CD4-positive, alpha-beta T cell treated with Interleukin-1 beta for 1 hour (primary cell): ENCODE data around the gene NGB.

Source experiments
- DNase-seq, 2 donors: peaks; one replicate each; pipeline ENCODE4 v3.0.0-alpha.2; 2020 to 2022

The NGB gene

GRCh38 chr14:77225892-77226557 is 45.0 kb downstream of the NGB start:
- no peak for DNase-seq

DNA sequence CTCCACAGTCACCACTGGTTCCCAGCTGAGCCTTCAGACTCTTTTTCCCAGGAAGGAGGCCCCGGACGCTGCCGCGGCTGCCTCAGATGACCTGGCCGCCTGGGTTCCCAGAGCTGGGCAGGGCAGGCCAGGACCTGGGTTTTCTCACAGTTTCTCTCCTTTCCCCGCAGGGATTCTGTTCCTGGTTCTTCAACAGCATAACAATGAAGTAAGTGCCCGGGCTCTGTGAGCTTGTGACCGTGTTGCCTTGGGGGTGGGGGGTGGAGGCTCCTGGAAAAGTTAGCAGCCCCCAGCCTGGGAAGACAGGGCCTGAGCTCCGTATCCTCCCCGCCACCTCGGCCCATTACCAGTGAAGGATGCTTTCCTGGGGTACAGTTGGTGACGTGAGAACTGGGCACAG is 45.8 kb downstream of the NGB start:
- no peak for DNase-seq

- DNase-seq: no peak
Observed at GRCh38 chr14:77224212-77224611, 46.8 kb downstream of the NGB start.

DNA sequence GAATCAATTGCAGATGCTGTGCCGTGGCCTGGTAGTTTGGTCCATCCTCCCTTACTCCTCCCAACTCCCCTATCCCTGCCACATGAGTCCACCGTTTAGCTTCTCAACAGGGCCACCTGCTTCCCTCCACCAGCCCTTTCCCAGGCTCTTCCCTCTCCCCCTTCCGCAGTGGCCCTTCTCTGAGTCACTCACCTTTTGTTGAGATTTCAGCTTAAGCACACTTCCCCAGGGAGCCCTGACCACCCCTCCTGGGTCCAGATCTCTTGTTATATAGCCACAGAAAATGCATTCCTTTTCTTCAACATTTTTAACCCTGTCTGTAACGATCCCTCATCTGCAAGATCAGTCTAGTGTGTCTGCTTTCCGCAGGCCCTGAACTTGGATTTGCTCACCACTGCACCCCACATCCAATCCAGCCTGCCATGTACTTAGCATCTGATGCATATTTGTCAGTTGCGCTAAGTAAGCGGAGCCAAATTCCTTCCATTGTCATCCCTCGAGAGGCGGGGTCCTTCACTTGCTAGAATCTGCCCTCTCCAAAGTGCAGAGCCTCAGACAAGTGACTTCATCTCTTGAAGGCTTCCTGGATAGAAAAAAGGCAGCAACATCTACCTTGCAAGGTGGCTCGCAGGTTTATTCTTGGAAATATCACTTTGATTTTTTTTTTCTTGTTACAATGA is 48.3 kb downstream of the NGB start:
- DNase-seq: no peak

- DNase-seq: peak in 1 of 2 donors; percentile 11
Observed at GRCh38 chr14:77221241-77221871, 49.6 kb downstream of the NGB start.

GRCh38 chr14:77220246-77221017 is 50.6 kb downstream of the NGB start:
- DNase-seq: no peak

DNA sequence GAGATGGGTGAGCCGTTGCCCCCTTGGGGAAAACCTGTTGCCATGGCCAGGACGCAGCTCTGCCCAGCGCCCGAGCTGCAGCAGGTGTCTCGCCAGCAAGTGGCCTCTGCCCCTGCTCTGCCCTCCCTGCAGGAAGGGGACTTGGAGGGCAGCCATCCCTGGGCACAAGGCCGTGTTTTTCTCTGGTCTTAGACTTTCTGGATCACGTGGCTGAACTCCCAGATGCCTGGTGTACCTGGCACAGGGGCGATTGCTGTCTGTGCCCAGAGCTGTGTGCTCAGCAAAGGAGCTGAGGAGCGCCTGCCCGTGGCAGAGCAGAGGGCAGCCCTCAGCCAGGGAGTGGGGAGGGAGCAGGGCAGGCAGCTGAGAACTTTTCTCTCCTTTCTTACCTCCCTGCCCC is 51.4 kb downstream of the NGB start:
- DNase-seq: no peak

- no peak for DNase-seq
Observed at GRCh38 chr14:77217551-77217950, 53.5 kb downstream of the NGB start.
